AG10803 (cell line): ENCODE results near the gene RBBP4.

Experiments
- DNase-seq: peaks from one replicate; pipeline ENCODE4 v3.0.0; 2010; ENCODE audit warnings: low read depth
- H3K4me3 ChIP-seq: 2 replicates; pipeline ENCODE4 v1.5.1; 2011; ENCODE audit warnings: mild to moderate bottlenecking, low read length, control low read depth
- CTCF ChIP-seq: conservative IDR thresholded peaks from 2 replicates; pipeline ENCODE4 v1.5.1; 2011; ENCODE audit warnings: mild to moderate bottlenecking, low read length, control low read depth, inconsistent platforms

RBBP4 gene

GRCh38 chr1:32613472-32613871, 37.5 kb upstream of the RBBP4 start:
- TF ChIP-seq CTCF, result no peak
- DNase-seq, result no peak
- no peak overlapping the region for H3K4me3 ChIP-seq

DNA sequence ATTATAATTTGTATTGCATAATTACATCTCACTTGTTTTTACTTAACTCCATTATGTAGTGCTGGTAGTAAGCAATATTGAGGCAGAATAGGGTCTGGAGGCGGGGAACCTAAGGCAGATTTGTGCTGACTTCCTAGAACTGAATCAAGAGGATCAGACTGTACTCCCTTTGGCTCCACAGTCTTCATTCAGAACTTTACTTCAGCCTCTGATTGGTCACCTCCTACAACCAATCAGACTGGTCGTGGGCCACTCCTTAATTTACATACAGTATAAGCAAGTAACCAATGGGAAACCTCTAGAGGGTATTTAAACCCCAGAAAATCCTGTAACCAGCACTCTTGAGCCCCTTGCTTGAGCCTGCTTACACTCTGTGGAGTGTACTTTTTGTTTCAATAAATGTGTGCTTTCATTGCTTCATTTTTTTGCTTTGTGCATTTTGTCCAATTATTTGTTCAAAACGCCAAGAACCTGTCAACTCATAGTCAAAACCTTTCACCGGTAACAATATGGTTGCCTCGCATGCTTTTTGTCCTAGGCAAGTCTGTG, 32.3 kb upstream of the RBBP4 start:
- no peak for DNase-seq
- TF ChIP-seq CTCF, result no peak
- H3K4me3 ChIP-seq, result no peak overlapping the region

DNA sequence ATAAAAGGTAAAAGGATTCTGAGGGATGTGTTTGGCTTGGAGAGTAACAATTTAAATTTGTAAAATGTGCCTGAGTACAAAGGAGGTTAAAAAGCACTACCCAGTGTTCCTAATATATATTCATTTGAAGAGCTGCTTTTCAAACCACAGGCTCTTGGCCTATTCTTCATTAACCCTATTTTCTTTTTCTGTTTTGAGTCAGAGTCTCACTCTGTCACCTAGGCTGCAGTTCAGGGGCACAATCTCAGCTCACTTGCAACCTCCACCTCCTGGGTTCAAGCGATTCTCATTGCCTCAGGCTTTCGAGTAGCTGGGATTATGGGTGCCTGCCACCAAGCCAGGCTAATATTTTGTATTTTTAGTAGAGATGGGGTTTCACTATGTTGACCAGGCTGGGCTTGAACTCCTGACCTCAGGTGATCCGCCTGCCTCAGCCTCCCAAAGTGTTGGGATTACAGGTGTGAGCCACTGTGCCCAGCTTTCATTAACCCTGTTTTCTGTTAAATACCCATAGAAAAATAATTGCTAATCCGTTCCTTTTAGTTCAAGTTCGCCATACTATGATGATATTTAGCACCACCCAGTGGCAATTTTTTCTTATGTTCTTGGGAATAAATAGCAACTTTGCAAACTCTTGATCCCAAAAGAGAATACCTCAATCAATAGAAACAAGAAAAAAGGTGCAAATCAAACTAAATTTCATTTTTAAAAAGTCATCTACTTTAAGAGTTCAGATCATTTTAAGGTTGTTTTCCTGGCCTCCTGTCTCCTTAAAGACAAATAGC, 31.1 kb upstream of the RBBP4 start:
- DNase-seq, result peak; percentile 16
- no peak overlapping the region for H3K4me3 ChIP-seq
- TF ChIP-seq CTCF, result peak; percentile 29

- TF ChIP-seq CTCF, result no peak
- DNase-seq, result no peak
- H3K4me3 ChIP-seq, result no peak overlapping the region
Measured at GRCh38 chr1:32622205-32622604, 28.8 kb upstream of the RBBP4 start.

- no peak overlapping the region for H3K4me3 ChIP-seq
- DNase-seq, result no peak
- no peak for TF ChIP-seq CTCF
Measured at GRCh38 chr1:32622806-32623681, 28.0 kb upstream of the RBBP4 start.

- no peak for DNase-seq
- H3K4me3 ChIP-seq, result no peak overlapping the region
- no peak for TF ChIP-seq CTCF
Measured at GRCh38 chr1:32623775-32624174, 27.2 kb upstream of the RBBP4 start.

DNA sequence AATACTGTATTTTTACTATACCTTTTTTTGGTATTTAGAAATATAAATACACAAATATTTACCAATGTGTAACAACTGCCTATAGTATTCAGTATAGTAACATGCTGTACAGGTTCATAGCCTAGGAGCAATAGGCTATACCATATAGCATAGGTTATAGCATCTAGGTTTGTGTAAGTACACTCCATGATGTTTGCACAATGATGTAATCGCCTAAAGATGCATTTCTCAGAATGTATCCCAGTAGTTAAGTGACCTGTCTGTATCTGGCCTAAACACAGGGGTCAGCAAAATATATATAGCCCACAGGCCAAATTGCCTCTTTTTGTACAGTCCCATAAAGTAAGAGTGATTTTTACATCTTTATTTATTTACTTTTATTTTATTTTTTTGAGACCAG, 24.8 kb upstream of the RBBP4 start:
- H3K4me3 ChIP-seq, result no peak overlapping the region
- TF ChIP-seq CTCF, result no peak
- no peak for DNase-seq
